Measurements from ENCODE around the gene EPHA2. TPM values are rescaled to one million over a fixed set of nuclear protein-coding genes. Genes with fewer than 3 reads are reported as not detected.

EPHA2 gene
- total RNA-seq, 1 experiment from 2014 or later = 248 TPM

- Mint-ChIP-seq H3K36me3 (ENCODE audit: insufficient read depth, unreplicated experiment) (peaks cover 10% of the 10 kb centered on the region), H3K4me3 (ENCODE audit: unreplicated experiment) (no peak overlapping the region), H3K9me3 (ENCODE audit: unreplicated experiment) (no peaks in the 10 kb centered on the region), H3K27ac (ENCODE audit: low read depth, unreplicated experiment) (no peak overlapping the region), H3K4me1 (ENCODE audit: insufficient read depth, unreplicated experiment) (peaks cover 6% of the 10 kb centered on the region), H3K27me3 (ENCODE audit: insufficient read depth, unreplicated experiment) (no peaks in the 10 kb centered on the region)
- TF ChIP-seq CTCF (IDR thresholded peaks at IDR 0.05; ENCODE audit: unreplicated experiment) = no peak
- POLR2A ChIA-PET = interaction anchor here (0.5 to 1.0 kb wide), 3 partner anchors 13 to 173 kb away, joined by 3 to 4 read pairs (median 3); no protein-coding TSS in a partner anchor
- CTCF ChIA-PET = interaction anchor here (0.6 to 1.4 kb wide), 3 partner anchors 11 to 123 kb away, joined by 3 to 4 read pairs (median 4); no protein-coding TSS in a partner anchor
- no TSS peak for BruUV-seq (replicated peaks)
- no peak for DNase-seq (ENCODE audit: unreplicated experiment)
- intact Hi-C loops (cut with micrococcal nuclease) = no loop called here
Measured at GRCh38 chr1:16204216-16204615, 48.3 kb upstream of the EPHA2 start.

GRCh38 chr1:16203550-16203949, 47.7 kb upstream of the EPHA2 start:
- H3K36me3 Mint-ChIP-seq (ENCODE audit: insufficient read depth, unreplicated experiment) = peaks cover 10% of the 10 kb centered on the region
- no peak overlapping the region for H3K27ac Mint-ChIP-seq (ENCODE audit: low read depth, unreplicated experiment)
- ChIA-PET CTCF (interaction anchor here (0.5 to 1.4 kb wide), 5 partner anchors 11 to 122 kb away, joined by 3 to 4 read pairs (median 4); no protein-coding TSS in a partner anchor), POLR2A (interaction anchor here (1.0 kb wide), 1 partner anchor 14 kb away, joined by 3 read pairs; no protein-coding TSS in a partner anchor)
- no peak for DNase-seq (ENCODE audit: unreplicated experiment)
- H3K4me1 Mint-ChIP-seq (ENCODE audit: insufficient read depth, unreplicated experiment) = peaks cover 6% of the 10 kb centered on the region
- intact Hi-C loops (cut with micrococcal nuclease) = no loop called here
- no peaks in the 10 kb centered on the region for H3K27me3 Mint-ChIP-seq (ENCODE audit: insufficient read depth, unreplicated experiment)
- no peak overlapping the region for H3K4me3 Mint-ChIP-seq (ENCODE audit: unreplicated experiment)
- H3K9me3 Mint-ChIP-seq (ENCODE audit: unreplicated experiment) = no peaks in the 10 kb centered on the region
- no TSS peak for BruUV-seq (replicated peaks)
- TF ChIP-seq CTCF (IDR thresholded peaks at IDR 0.05; ENCODE audit: unreplicated experiment) = no peak

GRCh38 chr1:16202281-16203210, 46.7 kb upstream of the EPHA2 start:
- H3K9me3 Mint-ChIP-seq (ENCODE audit: unreplicated experiment) = no peaks in the 10 kb centered on the region
- ChIA-PET CTCF (interaction anchor here (1.4 kb wide), 1 partner anchor 42 kb away, joined by 3 read pairs; no protein-coding TSS in a partner anchor), POLR2A (no interaction called here)
- DNase-seq (ENCODE audit: unreplicated experiment) = no peak
- no TSS peak for BruUV-seq (replicated peaks)
- H3K4me1 Mint-ChIP-seq (ENCODE audit: insufficient read depth, unreplicated experiment) = peaks cover 6% of the 10 kb centered on the region
- intact Hi-C loops (cut with micrococcal nuclease) = no loop called here
- no peak for TF ChIP-seq CTCF (IDR thresholded peaks at IDR 0.05; ENCODE audit: unreplicated experiment)
- no peaks in the 10 kb centered on the region for H3K27me3 Mint-ChIP-seq (ENCODE audit: insufficient read depth, unreplicated experiment)
- H3K27ac Mint-ChIP-seq (ENCODE audit: low read depth, unreplicated experiment) = no peak overlapping the region
- H3K36me3 Mint-ChIP-seq (ENCODE audit: insufficient read depth, unreplicated experiment) = peaks cover 10% of the 10 kb centered on the region
- no peak overlapping the region for H3K4me3 Mint-ChIP-seq (ENCODE audit: unreplicated experiment)

- intact Hi-C loops (cut with micrococcal nuclease) = no loop called here
- Mint-ChIP-seq H3K27ac (ENCODE audit: low read depth, unreplicated experiment) (no peak overlapping the region), H3K9me3 (ENCODE audit: unreplicated experiment) (no peaks in the 10 kb centered on the region), H3K4me3 (ENCODE audit: unreplicated experiment) (no peak overlapping the region), H3K36me3 (ENCODE audit: insufficient read depth, unreplicated experiment) (peaks cover 5% of the 10 kb centered on the region), H3K27me3 (ENCODE audit: insufficient read depth, unreplicated experiment) (no peaks in the 10 kb centered on the region), H3K4me1 (ENCODE audit: insufficient read depth, unreplicated experiment) (no peaks in the 10 kb centered on the region)
- no peak for TF ChIP-seq CTCF (IDR thresholded peaks at IDR 0.05; ENCODE audit: unreplicated experiment)
- no TSS peak for BruUV-seq (replicated peaks)
- ChIA-PET POLR2A (interaction anchor here (0.6 kb wide), 1 partner anchor 129 kb away, joined by 3 read pairs; no protein-coding TSS in a partner anchor), CTCF (interaction anchor here (1.1 to 1.9 kb wide), 3 partner anchors 45 to 163 kb away, joined by 4 to 7 read pairs (median 6); no protein-coding TSS in a partner anchor)
- DNase-seq (ENCODE audit: unreplicated experiment) = no peak
Measured at GRCh38 chr1:16199700-16200099, 43.8 kb upstream of the EPHA2 start.

Data from MCF 10A (cell line).